ENCODE data around the gene RNF225. TPM values are rescaled to one million over a fixed set of nuclear protein-coding genes. Genes with fewer than 3 reads are reported as not detected.

The RNF225 gene
- total and polyA plus RNA-seq, 10 of the 15 experiments (the other 5 are each of a cell fraction or from before 2014, with no cell fraction given) = 0.27 to 0.28 TPM; not detected in 8

DNA sequence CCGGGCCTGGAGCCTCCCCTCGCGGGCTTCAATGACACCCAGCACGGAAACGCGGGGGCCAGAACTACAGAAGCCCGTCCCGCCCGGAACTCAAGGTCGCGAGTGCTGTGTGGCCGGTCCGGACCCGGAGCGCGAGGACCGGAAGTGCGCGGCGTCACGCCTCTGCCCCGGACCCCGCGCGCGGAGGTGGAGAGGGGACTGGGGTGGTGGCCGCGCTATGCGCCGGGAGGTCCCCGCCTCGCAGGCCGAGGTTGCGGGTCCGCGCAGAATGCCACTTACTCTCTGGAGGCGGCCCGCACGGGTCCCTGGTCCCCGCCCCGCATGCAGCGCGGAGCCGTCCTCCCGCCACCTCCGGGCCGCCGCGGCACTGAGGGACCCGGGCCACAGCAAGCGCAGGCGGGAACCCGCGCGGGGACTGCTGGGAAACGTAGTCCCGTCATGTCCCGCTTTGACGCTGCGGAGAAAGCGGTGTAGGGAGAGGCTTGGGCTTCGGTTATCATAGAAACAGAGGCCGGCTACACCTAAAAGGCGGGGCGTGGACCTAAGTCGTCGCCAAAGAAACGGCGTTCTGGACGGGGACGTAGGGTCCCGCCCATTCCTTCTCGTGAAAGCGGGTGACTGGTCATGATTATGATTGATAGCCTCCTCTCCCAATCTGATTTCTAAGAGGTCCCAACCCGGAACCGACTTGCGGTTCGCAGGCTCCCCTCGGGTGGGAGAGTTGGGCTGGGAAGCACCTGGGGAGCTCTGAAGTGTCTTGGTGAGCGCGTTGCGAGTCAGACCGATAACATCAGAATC lies 14.6 kb upstream of the RNF225 start, which contains the start of gene ZNF837 (continued):
- TF ChIP-seq ATF7 (IDR thresholded peaks at IDR 0.05; ENCODE audit: low read depth) (peak; percentile 56; the same call in 1 of the 2 replicates), CBFB (IDR thresholded peaks at IDR 0.05; ENCODE audit: low read depth) (peak; percentile 76), FOXM1 (IDR thresholded peaks at IDR 0.05; ENCODE audit: low read depth, low read length) (no peak; the same call in 1 of the 2 replicates), JUNB (IDR thresholded peaks at IDR 0.05) (no peak), CREB1 (IDR thresholded peaks at IDR 0.05; ENCODE audit: low read depth) (peak; percentile 90), SMC3 (IDR thresholded peaks at IDR 0.05; ENCODE audit: borderline replicate concordance, low read length) (no peak; the same call in 1 of the 2 replicates), NRF1 (conservative IDR thresholded peaks at IDR 0.05; ENCODE audit: low read depth, low read length) (no peak), JUND (IDR thresholded peaks at IDR 0.05; ENCODE audit: low read depth, low read length) (0 out of 2 replicates have a peak, but pooled peaks have one; percentile 25), NR2F1 (conservative IDR thresholded peaks at IDR 0.05) (peak; percentile 92), ZNF24 (IDR thresholded peaks at IDR 0.05) (peak; percentile 74), HDAC2 (IDR thresholded peaks at IDR 0.05) (no peak)
- TF ChIP-seq, protein P1, sequence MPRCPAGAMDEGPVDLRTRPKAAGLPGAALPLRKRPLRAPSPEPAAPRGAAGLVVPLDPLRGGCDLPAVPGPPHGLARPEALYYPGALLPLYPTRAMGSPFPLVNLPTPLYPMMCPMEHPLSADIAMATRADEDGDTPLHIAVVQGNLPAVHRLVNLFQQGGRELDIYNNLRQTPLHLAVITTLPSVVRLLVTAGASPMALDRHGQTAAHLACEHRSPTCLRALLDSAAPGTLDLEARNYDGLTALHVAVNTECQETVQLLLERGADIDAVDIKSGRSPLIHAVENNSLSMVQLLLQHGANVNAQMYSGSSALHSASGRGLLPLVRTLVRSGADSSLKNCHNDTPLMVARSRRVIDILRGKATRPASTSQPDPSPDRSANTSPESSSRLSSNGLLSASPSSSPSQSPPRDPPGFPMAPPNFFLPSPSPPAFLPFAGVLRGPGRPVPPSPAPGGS (IDR thresholded peaks at IDR 0.05; ENCODE audit: borderline replicate concordance, insufficient read depth, low read depth, low read length, poor library complexity, severe bottlenecking) = no peak
- TF ChIP-seq, protein P2, sequence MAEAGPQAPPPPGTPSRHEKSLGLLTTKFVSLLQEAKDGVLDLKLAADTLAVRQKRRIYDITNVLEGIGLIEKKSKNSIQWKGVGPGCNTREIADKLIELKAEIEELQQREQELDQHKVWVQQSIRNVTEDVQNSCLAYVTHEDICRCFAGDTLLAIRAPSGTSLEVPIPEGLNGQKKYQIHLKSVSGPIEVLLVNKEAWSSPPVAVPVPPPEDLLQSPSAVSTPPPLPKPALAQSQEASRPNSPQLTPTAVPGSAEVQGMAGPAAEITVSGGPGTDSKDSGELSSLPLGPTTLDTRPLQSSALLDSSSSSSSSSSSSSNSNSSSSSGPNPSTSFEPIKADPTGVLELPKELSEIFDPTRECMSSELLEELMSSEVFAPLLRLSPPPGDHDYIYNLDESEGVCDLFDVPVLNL (IDR thresholded peaks at IDR 0.05; ENCODE audit: low read depth, low read length) = 0 out of 2 replicates have a peak, but pooled peaks have one; percentile 25
- TF ChIP-seq, protein P3, sequence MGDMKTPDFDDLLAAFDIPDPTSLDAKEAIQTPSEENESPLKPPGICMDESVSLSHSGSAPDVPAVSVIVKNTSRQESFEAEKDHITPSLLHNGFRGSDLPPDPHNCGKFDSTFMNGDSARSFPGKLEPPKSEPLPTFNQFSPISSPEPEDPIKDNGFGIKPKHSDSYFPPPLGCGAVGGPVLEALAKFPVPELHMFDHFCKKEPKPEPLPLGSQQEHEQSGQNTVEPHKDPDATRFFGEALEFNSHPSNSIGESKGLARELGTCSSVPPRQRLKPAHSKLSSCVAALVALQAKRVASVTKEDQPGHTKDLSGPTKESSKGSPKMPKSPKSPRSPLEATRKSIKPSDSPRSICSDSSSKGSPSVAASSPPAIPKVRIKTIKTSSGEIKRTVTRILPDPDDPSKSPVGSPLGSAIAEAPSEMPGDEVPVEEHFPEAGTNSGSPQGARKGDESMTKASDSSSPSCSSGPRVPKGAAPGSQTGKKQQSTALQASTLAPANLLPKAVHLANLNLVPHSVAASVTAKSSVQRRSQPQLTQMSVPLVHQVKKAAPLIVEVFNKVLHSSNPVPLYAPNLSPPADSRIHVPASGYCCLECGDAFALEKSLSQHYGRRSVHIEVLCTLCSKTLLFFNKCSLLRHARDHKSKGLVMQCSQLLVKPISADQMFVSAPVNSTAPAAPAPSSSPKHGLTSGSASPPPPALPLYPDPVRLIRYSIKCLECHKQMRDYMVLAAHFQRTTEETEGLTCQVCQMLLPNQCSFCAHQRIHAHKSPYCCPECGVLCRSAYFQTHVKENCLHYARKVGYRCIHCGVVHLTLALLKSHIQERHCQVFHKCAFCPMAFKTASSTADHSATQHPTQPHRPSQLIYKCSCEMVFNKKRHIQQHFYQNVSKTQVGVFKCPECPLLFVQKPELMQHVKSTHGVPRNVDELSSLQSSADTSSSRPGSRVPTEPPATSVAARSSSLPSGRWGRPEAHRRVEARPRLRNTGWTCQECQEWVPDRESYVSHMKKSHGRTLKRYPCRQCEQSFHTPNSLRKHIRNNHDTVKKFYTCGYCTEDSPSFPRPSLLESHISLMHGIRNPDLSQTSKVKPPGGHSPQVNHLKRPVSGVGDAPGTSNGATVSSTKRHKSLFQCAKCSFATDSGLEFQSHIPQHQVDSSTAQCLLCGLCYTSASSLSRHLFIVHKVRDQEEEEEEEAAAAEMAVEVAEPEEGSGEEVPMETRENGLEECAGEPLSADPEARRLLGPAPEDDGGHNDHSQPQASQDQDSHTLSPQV (IDR thresholded peaks at IDR 0.05) = no peak
- TF ChIP-seq, protein P4, sequence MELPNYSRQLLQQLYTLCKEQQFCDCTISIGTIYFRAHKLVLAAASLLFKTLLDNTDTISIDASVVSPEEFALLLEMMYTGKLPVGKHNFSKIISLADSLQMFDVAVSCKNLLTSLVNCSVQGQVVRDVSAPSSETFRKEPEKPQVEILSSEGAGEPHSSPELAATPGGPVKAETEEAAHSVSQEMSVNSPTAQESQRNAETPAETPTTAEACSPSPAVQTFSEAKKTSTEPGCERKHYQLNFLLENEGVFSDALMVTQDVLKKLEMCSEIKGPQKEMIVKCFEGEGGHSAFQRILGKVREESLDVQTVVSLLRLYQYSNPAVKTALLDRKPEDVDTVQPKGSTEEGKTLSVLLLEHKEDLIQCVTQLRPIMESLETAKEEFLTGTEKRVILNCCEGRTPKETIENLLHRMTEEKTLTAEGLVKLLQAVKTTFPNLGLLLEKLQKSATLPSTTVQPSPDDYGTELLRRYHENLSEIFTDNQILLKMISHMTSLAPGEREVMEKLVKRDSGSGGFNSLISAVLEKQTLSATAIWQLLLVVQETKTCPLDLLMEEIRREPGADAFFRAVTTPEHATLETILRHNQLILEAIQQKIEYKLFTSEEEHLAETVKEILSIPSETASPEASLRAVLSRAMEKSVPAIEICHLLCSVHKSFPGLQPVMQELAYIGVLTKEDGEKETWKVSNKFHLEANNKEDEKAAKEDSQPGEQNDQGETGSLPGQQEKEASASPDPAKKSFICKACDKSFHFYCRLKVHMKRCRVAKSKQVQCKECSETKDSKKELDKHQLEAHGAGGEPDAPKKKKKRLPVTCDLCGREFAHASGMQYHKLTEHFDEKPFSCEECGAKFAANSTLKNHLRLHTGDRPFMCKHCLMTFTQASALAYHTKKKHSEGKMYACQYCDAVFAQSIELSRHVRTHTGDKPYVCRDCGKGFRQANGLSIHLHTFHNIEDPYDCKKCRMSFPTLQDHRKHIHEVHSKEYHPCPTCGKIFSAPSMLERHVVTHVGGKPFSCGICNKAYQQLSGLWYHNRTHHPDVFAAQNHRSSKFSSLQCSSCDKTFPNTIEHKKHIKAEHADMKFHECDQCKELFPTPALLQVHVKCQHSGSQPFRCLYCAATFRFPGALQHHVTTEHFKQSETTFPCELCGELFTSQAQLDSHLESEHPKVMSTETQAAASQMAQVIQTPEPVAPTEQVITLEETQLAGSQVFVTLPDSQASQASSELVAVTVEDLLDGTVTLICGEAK (IDR thresholded peaks at IDR 0.05; ENCODE audit: borderline replicate concordance) = peak; percentile 99
